ENCODE results near the gene AKR1A1. TPM values are rescaled to one million over a fixed set of nuclear protein-coding genes. Genes with fewer than 3 reads are reported as not detected.

AKR1A1 gene
- total RNA-seq, 2 experiments from 2014 or later: 25.3 to 31.0 TPM

- Mint-ChIP-seq H3K36me3 (ENCODE audit: low read depth) (peaks cover 87% of the 10 kb centered on the region), H3K27ac (peak overlapping the region; percentile 42), H3K27me3 (no peaks in the 10 kb centered on the region), H3K9me3 (no peaks in the 10 kb centered on the region), H3K4me1 (ENCODE audit: low read depth) (peaks cover 60% of the 10 kb centered on the region), H3K4me3 (no peak overlapping the region)
- Histone ChIP-seq H3K36me3 (ENCODE audit: insufficient read depth, low read length) (peaks cover 76% of the 10 kb centered on the region), H3K27me3 (ENCODE audit: control insufficient read depth in 1 of 2, insufficient read depth in 2 of 2, low read length in 2 of 2) (no peaks in the 10 kb centered on the region), H3K9me3 (ENCODE audit: control insufficient read depth in 1 of 2, insufficient read depth in 1 of 2, low read length in 2 of 2) (no peaks in the 10 kb centered on the region), H3K27ac (ENCODE audit: low read depth in 1 of 2, low read length in 2 of 2) (no peak overlapping the region), H3K4me1 (ENCODE audit: insufficient read depth, low read length) (peaks cover 3% of the 10 kb centered on the region), H3K4me3 (ENCODE audit: low read length) (no peak overlapping the region)
- TF ChIP-seq, protein P1, sequence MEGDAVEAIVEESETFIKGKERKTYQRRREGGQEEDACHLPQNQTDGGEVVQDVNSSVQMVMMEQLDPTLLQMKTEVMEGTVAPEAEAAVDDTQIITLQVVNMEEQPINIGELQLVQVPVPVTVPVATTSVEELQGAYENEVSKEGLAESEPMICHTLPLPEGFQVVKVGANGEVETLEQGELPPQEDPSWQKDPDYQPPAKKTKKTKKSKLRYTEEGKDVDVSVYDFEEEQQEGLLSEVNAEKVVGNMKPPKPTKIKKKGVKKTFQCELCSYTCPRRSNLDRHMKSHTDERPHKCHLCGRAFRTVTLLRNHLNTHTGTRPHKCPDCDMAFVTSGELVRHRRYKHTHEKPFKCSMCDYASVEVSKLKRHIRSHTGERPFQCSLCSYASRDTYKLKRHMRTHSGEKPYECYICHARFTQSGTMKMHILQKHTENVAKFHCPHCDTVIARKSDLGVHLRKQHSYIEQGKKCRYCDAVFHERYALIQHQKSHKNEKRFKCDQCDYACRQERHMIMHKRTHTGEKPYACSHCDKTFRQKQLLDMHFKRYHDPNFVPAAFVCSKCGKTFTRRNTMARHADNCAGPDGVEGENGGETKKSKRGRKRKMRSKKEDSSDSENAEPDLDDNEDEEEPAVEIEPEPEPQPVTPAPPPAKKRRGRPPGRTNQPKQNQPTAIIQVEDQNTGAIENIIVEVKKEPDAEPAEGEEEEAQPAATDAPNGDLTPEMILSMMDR (IDR thresholded peaks at IDR 0.05): no peak
- intact Hi-C loops (cut with DNase I, micrococcal nuclease): no loop called here
- ChIA-PET CTCF (no interaction called here), POLR2A (interaction anchor here (0.6 kb wide), 2 partner anchors 61 to 722 kb away, joined by 3 to 4 read pairs; no protein-coding TSS in a partner anchor)
- no peak for ATAC-seq (ENCODE audit: poor library complexity)
- DNase-seq: no peak
These were observed 53.6 kb downstream of the AKR1A1 start for GRCh38 chr1:45604239-45604638.

- Mint-ChIP-seq H3K36me3 (ENCODE audit: low read depth) (peaks cover 80% of the 10 kb centered on the region), H3K27ac (peak overlapping the region; percentile 33), H3K4me3 (no peak overlapping the region), H3K27me3 (no peaks in the 10 kb centered on the region), H3K4me1 (ENCODE audit: low read depth) (peaks cover 41% of the 10 kb centered on the region), H3K9me3 (no peaks in the 10 kb centered on the region)
- peaks cover 3% of the 10 kb centered on the region for H3K4me1 ChIP-seq (ENCODE audit: insufficient read depth, low read length)
- no peak overlapping the region for H3K27ac ChIP-seq (ENCODE audit: low read depth in 1 of 2, low read length in 2 of 2)
- no peaks in the 10 kb centered on the region for H3K27me3 ChIP-seq (ENCODE audit: control insufficient read depth in 1 of 2, insufficient read depth in 2 of 2, low read length in 2 of 2)
- TF ChIP-seq, protein P1 (IDR thresholded peaks at IDR 0.05): no peak
- ChIA-PET CTCF (no interaction called here), POLR2A (no interaction called here)
- no peaks in the 10 kb centered on the region for H3K9me3 ChIP-seq (ENCODE audit: control insufficient read depth in 1 of 2, insufficient read depth in 1 of 2, low read length in 2 of 2)
- ATAC-seq (ENCODE audit: poor library complexity) (no peak), DNase-seq (no peak)
- H3K4me3 ChIP-seq (ENCODE audit: low read length): no peak overlapping the region
- H3K36me3 ChIP-seq (ENCODE audit: insufficient read depth, low read length): peaks cover 86% of the 10 kb centered on the region
- intact Hi-C loops (cut with DNase I, micrococcal nuclease): no loop called here
These were observed 56.9 kb downstream of the AKR1A1 start for GRCh38 chr1:45607404-45608074.

DNA sequence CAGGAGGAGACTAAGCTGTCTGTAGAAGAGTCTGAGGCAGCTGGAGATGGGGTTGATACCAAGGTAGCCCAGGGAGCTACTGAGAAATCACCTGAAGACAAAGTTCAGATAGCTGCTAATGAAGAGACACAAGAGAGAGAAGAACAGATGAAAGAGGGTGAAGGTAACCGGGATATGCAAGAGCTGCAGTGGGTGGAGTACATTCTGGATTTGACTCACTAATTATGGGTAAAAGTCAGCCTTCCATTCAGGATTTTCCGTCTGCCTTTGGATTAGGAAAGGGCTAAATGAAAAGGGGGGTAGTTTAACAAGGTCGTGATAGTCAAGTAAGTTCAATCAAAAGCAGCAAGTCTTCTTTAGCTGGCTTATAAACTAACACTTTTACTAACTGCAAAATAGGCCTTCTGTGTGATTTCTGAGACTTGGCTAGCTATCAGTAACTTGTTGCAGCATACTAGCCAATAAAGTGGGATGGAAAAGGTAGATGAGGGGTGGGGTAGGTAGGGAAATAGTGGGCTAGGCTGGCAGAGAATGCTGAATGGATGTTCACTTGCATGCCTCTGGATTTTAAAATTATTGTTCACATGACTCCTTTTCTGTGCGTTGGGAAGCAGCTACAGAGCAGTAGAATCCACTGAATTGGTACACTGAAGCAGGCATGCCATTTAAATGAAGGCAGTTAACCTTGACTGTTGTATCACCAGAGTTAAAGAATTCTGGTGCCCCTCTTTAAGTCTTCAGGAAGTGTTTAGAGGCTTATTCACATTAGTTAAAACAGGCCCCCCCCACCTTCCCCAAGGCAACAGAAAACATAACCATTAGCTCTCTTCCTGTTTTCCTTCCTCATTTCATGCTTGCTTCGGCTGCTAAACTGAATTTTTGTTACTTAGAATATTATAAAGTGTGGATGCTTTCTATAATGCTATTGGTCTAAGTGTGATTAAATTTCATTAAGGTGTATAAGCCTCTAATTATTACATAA is 57.8 kb downstream of the AKR1A1 start:
- TF ChIP-seq, protein P1 (IDR thresholded peaks at IDR 0.05): no peak

More for the DNA sequence above, 57.8 kb downstream of the AKR1A1 start:
- Mint-ChIP-seq H3K4me1 (ENCODE audit: low read depth) (peaks cover 41% of the 10 kb centered on the region), H3K9me3 (no peaks in the 10 kb centered on the region), H3K4me3 (no peak overlapping the region), H3K36me3 (ENCODE audit: low read depth) (peaks cover 78% of the 10 kb centered on the region), H3K27ac (peak overlapping the region; percentile 33), H3K27me3 (no peaks in the 10 kb centered on the region)
- no peaks in the 10 kb centered on the region for H3K9me3 ChIP-seq (ENCODE audit: control insufficient read depth in 1 of 2, insufficient read depth in 1 of 2, low read length in 2 of 2)
- ATAC-seq (ENCODE audit: poor library complexity): no peak
- peaks cover 3% of the 10 kb centered on the region for H3K4me1 ChIP-seq (ENCODE audit: insufficient read depth, low read length)
- peak in 2 of 14 experiments; percentile 20 to 28 for DNase-seq
- no peak overlapping the region for H3K4me3 ChIP-seq (ENCODE audit: low read length)
- POLR2A ChIA-PET: interaction anchor here (0.6 kb wide), 2 partner anchors 52 to 76 kb away, joined by 3 to 6 read pairs; no protein-coding TSS in a partner anchor
- intact Hi-C loops (cut with DNase I, micrococcal nuclease): no loop called here
- H3K36me3 ChIP-seq (ENCODE audit: insufficient read depth, low read length): peaks cover 86% of the 10 kb centered on the region
- CTCF ChIA-PET: no interaction called here
- no peak overlapping the region for H3K27ac ChIP-seq (ENCODE audit: low read depth in 1 of 2, low read length in 2 of 2)
- H3K27me3 ChIP-seq (ENCODE audit: control insufficient read depth in 1 of 2, insufficient read depth in 2 of 2, low read length in 2 of 2): no peaks in the 10 kb centered on the region

Measured in CD4-positive, alpha-beta T cell (primary cell).